IMR-90 (cell line): ENCODE measurements around the gene CD180. TPM values are rescaled to one million over a fixed set of nuclear protein-coding genes. Genes with fewer than 3 reads are reported as not detected.

Experiments used
- ATAC-seq: fragments of 200-7000 bp; cut with Tn5 transposase; 2 replicates; pipeline ENCODE4 v1.9.1; 2020; ENCODE audit warnings: low read depth, mild to moderate bottlenecking, moderate library complexity
- BruUV-seq: library from RNA; stranded (reverse); fragments of 400-500 nt; replicated peaks from 2 replicates; lab custom pipeline; 2021; lab: Mats Ljungman, UMichigan
- CTCF ChIA-PET: fragments of 300-600 bp; formaldehyde crosslinking; extraction: SDS; loops from one replicate; lab custom pipeline; 2021; ENCODE audit warnings: antibody characterized with exemption; lab: Yijun Ruan, JAX
- POLR2A ChIA-PET: fragments of 300-600 bp; sonication (Branson Sonifier 250); formaldehyde crosslinking; loops from one replicate; lab custom pipeline; 2022; ENCODE audit warnings: antibody characterized with exemption; ENCODE audit not compliant: unreplicated experiment; lab: Charles Lee
- DNase-seq: peaks from one replicate; pipeline ENCODE4 v3.0.0; 2013
- H2AFZ ChIP-seq: replicated peaks from 2 replicates; pipeline ENCODE3; 2013; ENCODE audit warnings: low read length, mild to moderate bottlenecking; ENCODE audit not compliant: poor library complexity
- H2AK5ac ChIP-seq: 2 replicates; pipeline ENCODE4 v1.6.1; 2013; ENCODE audit warnings: low read depth, low read length, inconsistent platforms
- H2AK9ac ChIP-seq: replicated peaks from 2 replicates; pipeline ENCODE3; 2013; ENCODE audit warnings: mild to moderate bottlenecking, low read depth, low read length, moderate library complexity; ENCODE audit not compliant: poor library complexity
- H2BK120ac ChIP-seq: 2 replicates; pipeline ENCODE4 v1.6.1; 2013; ENCODE audit warnings: low read depth, low read length, inconsistent platforms
- H2BK15ac ChIP-seq: 3 replicates; pipeline ENCODE4 v1.6.1; 2013; ENCODE audit warnings: low read depth, low read length, inconsistent platforms
- H2BK20ac ChIP-seq: 2 replicates; pipeline ENCODE4 v1.6.1; 2013; ENCODE audit warnings: low read depth, mild to moderate bottlenecking, inconsistent platforms, low read length, moderate library complexity
- H2BK5ac ChIP-seq: 2 replicates; pipeline ENCODE4 v1.6.1; 2013; ENCODE audit warnings: mild to moderate bottlenecking, low read depth, low read length, inconsistent platforms; ENCODE audit not compliant: poor library complexity, severe bottlenecking
- H3K14ac ChIP-seq: replicated peaks from 2 replicates; pipeline ENCODE4 v1.6.1; 2013; ENCODE audit warnings: low read depth, low read length, inconsistent platforms
- H3K18ac ChIP-seq: 2 replicates; pipeline ENCODE4 v1.6.1; 2013; ENCODE audit warnings: low read depth, low read length, control low read depth
- H3K23ac ChIP-seq: 2 replicates; pipeline ENCODE4 v1.6.1; 2013; ENCODE audit warnings: low read depth, low read length, inconsistent platforms
- H3K27ac ChIP-seq: 2 replicates; pipeline ENCODE4 v1.5.1; 2013; ENCODE audit warnings: mild to moderate bottlenecking, control low read depth, low read length; ENCODE audit not compliant: insufficient read depth
- H3K27me3 ChIP-seq: 2 replicates; pipeline ENCODE4 v1.6.1; 2013; ENCODE audit warnings: low read length; ENCODE audit not compliant: control insufficient read depth, insufficient read depth
- H3K36me3 ChIP-seq: 2 replicates; pipeline ENCODE4 v1.6.1; 2013; ENCODE audit warnings: low read length, mixed read lengths; ENCODE audit not compliant: control insufficient read depth, insufficient read depth
- H3K4ac ChIP-seq: 2 replicates; pipeline ENCODE4 v1.6.1; 2013; ENCODE audit warnings: low read depth, low read length, inconsistent platforms
- H3K4me1 ChIP-seq: 2 replicates; pipeline ENCODE4 v1.6.1; 2013; ENCODE audit warnings: low read length, mixed read lengths; ENCODE audit not compliant: control insufficient read depth, insufficient read depth
- H3K4me2 ChIP-seq: 2 replicates; pipeline ENCODE4 v1.6.1; 2013; ENCODE audit warnings: low read depth, mild to moderate bottlenecking, control low read depth, low read length, moderate library complexity
- H3K4me3 ChIP-seq: 2 replicates; pipeline ENCODE4 v1.5.1; 2013; ENCODE audit warnings: low read depth, mild to moderate bottlenecking, control low read depth, low read length, moderate library complexity; ENCODE audit not compliant: insufficient read depth
- H3K56ac ChIP-seq: 2 replicates; pipeline ENCODE4 v1.6.1; 2013; ENCODE audit warnings: low read length, inconsistent platforms; ENCODE audit not compliant: insufficient read depth; ENCODE audit errors: extremely low read depth
- H3K79me1 ChIP-seq, 2 experiments: 2 replicates each; pipeline ENCODE4 v1.6.1; 2013; ENCODE audit warnings: low read length in 2 of 2, inconsistent platforms in 1 of 2, low read depth in 1 of 2
- H3K9ac ChIP-seq: 2 replicates; pipeline ENCODE4 v1.6.1; 2013; ENCODE audit warnings: low read depth, low read length, control low read depth
- H3K9me1 ChIP-seq: 2 replicates; pipeline ENCODE4 v1.6.1; 2013; ENCODE audit warnings: low read length, inconsistent platforms; ENCODE audit not compliant: insufficient read depth
- H3K9me3 ChIP-seq: 2 replicates; pipeline ENCODE4 v1.6.1; 2013; ENCODE audit warnings: low read length; ENCODE audit not compliant: control insufficient read depth, insufficient read depth
- H4K20me1 ChIP-seq: 2 replicates; pipeline ENCODE4 v1.6.1; 2013; ENCODE audit warnings: low read length, inconsistent platforms; ENCODE audit not compliant: insufficient read depth
- H4K5ac ChIP-seq: 2 replicates; pipeline ENCODE4 v1.6.1; 2013; ENCODE audit warnings: mild to moderate bottlenecking, low read depth, low read length, control low read depth
- H4K8ac ChIP-seq, 2 experiments: 2 replicates each; pipeline ENCODE4 v1.6.1; 2013; ENCODE audit warnings: low read depth in 2 of 2, low read length in 2 of 2, control low read depth in 1 of 2, inconsistent platforms in 1 of 2
- H4K91ac ChIP-seq: 2 replicates; pipeline ENCODE4 v1.6.1; 2013; ENCODE audit warnings: low read depth, low read length, inconsistent platforms; ENCODE audit not compliant: insufficient read depth
- BHLHE40 ChIP-seq: fragments of 150-350 bp; IDR thresholded peaks from 2 replicates; pipeline ENCODE4 v1.6.1; 2016; ENCODE audit warnings: mild to moderate bottlenecking, low read depth, low read length
- CEBPB ChIP-seq: IDR thresholded peaks from 2 replicates; pipeline ENCODE4 v1.6.1; 2012; ENCODE audit warnings: low read depth, low read length, improper control_type of control experiment
- CHD1 ChIP-seq: IDR thresholded peaks from 2 replicates; pipeline ENCODE4 v1.6.1; 2012; ENCODE audit warnings: low read depth, low read length, improper control_type of control experiment
- MXI1 ChIP-seq: IDR thresholded peaks from 2 replicates; pipeline ENCODE4 v1.6.1; 2012; ENCODE audit warnings: low read depth, mild to moderate bottlenecking, low read length, moderate library complexity, borderline replicate concordance
- RCOR1 ChIP-seq: IDR thresholded peaks from 2 replicates; pipeline ENCODE4 v1.6.1; 2012; ENCODE audit warnings: mild to moderate bottlenecking, low read length, improper control_type of control experiment; ENCODE audit not compliant: insufficient replicate concordance
- WGBS, 2 experiments: methylation state at CpG; one replicate each; pipeline versions ENCODE4 v1.1.5 to v1.1.7; 2013; ENCODE audit warnings: missing lambda C conversion rate in 2 of 2; ENCODE audit not compliant: insufficient read length in 1 of 2; ENCODE audit errors: extremely low coverage in 2 of 2; 5-methylcytosine and 5-hydroxymethylcytosine counted together
- dilution Hi-C: fragments of 300-500 bp; cut with HindIII; formaldehyde crosslinking; loops from one replicate; pipeline ENCODE4 v1.14.3; 2018; ENCODE audit warnings: low sequenced_read_pairs; ENCODE audit not compliant: unreplicated experiment
- in situ Hi-C: fragments of 300-500 bp; cut with MboI; formaldehyde crosslinking; loops from 3 replicates; pipeline ENCODE4 v1.14.3; 2019; ENCODE audit warnings: low sequenced_read_pairs, inconsistent platforms, mixed read lengths
- intact Hi-C: fragments of 100-400 bp; cut with micrococcal nuclease; formaldehyde crosslinking; loops from 2 replicates; pipeline ENCODE4 v1.10.0; 2022
- polyA plus RNA-seq, 3 experiments: library from polyadenylated mRNA; depleted of rRNA; stranded (reverse); fragments of >200 nt; gene quantifications; 2 replicates each; pipeline ENCODE4 v1.2.3, GENCODE V29; 2012; ENCODE audit warnings: low replicate concordance in 1 of 3
- total RNA-seq: library from RNA; depleted of rRNA; stranded (reverse); fragments of >200 nt; gene quantifications from 2 replicates; pipeline ENCODE4 v1.2.3, GENCODE V29; 2012
- TF ChIP-seq, protein P1 (sequence below): fragments of 150-350 bp; IDR thresholded peaks from 2 replicates; pipeline ENCODE4 v1.6.1; 2017; ENCODE audit warnings: mild to moderate bottlenecking, antibody characterized with exemption, low read length, low read depth
- TF ChIP-seq, protein P2 (sequence below): fragments of 150-350 bp; IDR thresholded peaks from 2 replicates; pipeline ENCODE4 v1.6.1; 2016; ENCODE audit warnings: low read depth, mild to moderate bottlenecking, low read length, moderate library complexity, borderline replicate concordance

The CD180 gene
- total and polyA plus RNA-seq, 2 of the 4 experiments (the other 2 are of a cell fraction) = not detected

DNA sequence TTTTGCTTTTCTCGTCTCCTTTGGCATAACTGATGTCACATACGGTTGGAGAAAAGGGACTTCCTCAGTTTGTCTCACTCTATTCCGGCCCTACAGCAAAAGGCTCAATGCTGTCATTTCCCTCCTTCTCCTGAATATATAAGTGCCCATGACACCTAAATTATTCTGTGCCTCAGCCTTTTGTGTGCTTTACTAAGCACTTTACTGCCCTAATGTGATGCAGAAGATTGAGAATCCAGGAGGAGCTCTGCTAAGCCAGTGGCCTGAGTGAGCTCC is 7.6 kb downstream of the CD180 start:
- Histone ChIP-seq H3K36me3 (no peaks in the 10 kb centered on the region), H3K4me3 (no peak overlapping the region), H3K23ac (no peak overlapping the region), H3K4ac (no peak overlapping the region), H2AK9ac (no peak overlapping the region), H4K91ac (no peak overlapping the region), H2BK5ac (no peak overlapping the region), H3K4me2 (no peak overlapping the region), H4K8ac (no peak overlapping the region), H3K9ac (no peak overlapping the region), H4K5ac (no peak overlapping the region), H3K27ac (no peak overlapping the region), H3K79me1 (no peaks in the 10 kb centered on the region), H2AFZ (no peak overlapping the region), H2BK20ac (no peak overlapping the region), H3K4me1 (no peaks in the 10 kb centered on the region), H3K56ac (no peak overlapping the region), H2AK5ac (no peak overlapping the region), H3K9me1 (no peaks in the 10 kb centered on the region), H2BK15ac (no peak overlapping the region), H3K27me3 (no peaks in the 10 kb centered on the region), H2BK120ac (no peak overlapping the region), H3K14ac (no peak overlapping the region), H3K9me3 (0 out of 2 replicates have a peak, but pooled peaks cover 2% of the 10 kb centered on the region), H4K20me1 (no peaks in the 10 kb centered on the region), H3K18ac (no peak overlapping the region)
- WGBS, 2 experiments = 82% methylated on average over 2 of the region's 3 CpGs; no CpG with 5 or more reads in 1 of the 2 experiments
- TF ChIP-seq, protein P1, sequence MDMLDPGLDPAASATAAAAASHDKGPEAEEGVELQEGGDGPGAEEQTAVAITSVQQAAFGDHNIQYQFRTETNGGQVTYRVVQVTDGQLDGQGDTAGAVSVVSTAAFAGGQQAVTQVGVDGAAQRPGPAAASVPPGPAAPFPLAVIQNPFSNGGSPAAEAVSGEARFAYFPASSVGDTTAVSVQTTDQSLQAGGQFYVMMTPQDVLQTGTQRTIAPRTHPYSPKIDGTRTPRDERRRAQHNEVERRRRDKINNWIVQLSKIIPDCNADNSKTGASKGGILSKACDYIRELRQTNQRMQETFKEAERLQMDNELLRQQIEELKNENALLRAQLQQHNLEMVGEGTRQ = no peak
- TF ChIP-seq CHD1 = no peak
- TF ChIP-seq RCOR1 = no peak
- TF ChIP-seq CEBPB = no peak
- TF ChIP-seq, protein P2, sequence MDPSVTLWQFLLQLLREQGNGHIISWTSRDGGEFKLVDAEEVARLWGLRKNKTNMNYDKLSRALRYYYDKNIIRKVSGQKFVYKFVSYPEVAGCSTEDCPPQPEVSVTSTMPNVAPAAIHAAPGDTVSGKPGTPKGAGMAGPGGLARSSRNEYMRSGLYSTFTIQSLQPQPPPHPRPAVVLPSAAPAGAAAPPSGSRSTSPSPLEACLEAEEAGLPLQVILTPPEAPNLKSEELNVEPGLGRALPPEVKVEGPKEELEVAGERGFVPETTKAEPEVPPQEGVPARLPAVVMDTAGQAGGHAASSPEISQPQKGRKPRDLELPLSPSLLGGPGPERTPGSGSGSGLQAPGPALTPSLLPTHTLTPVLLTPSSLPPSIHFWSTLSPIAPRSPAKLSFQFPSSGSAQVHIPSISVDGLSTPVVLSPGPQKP = no peak
- TF ChIP-seq MXI1 = no peak
- TF ChIP-seq BHLHE40 = no peak
- intact Hi-C loops = no loop called here
- in situ Hi-C loops = no loop called here
- dilution Hi-C loops = no loop called here
- BruUV-seq = no TSS peak
- POLR2A ChIA-PET = no interaction called here
- ATAC-seq (no peak), DNase-seq (no peak)
- CTCF ChIA-PET = no interaction called here
